Aorta (tissue), 5 donors: ENCODE data around the gene FANCC. TPM values are rescaled to one million over a fixed set of nuclear protein-coding genes. Genes with fewer than 3 reads are reported as not detected.

Source experiments
- ATAC-seq: fragments of 200-7000 bp; cut with Tn5 transposase; one replicate; pipeline ENCODE4 v1.9.1; 2022; ENCODE audit warnings: moderate library complexity; ENCODE audit not compliant: low FRiP score
- DNase-seq, 2 donors: peaks; one replicate each; pipeline ENCODE4 v3.0.0-alpha.2; 2020
- H3K27ac ChIP-seq, 2 donors: one replicate each; pipeline ENCODE4 v1.5.1; 2013; ENCODE audit warnings: low read length in 2 of 2, mild to moderate bottlenecking in 2 of 2, moderate library complexity in 2 of 2, control low read depth in 1 of 2, inconsistent platforms in 1 of 2, low read depth in 1 of 2
- H3K27me3 ChIP-seq, 2 donors: one replicate each; pipeline ENCODE4 v1.6.1; 2013; ENCODE audit warnings: control low read depth in 1 of 2, low read length in 1 of 2, mild to moderate bottlenecking in 1 of 2, moderate library complexity in 1 of 2; ENCODE audit not compliant: insufficient read depth in 2 of 2, control insufficient read depth in 1 of 2
- H3K36me3 ChIP-seq, 2 donors: one replicate each; pipeline ENCODE4 v1.6.1; 2013; ENCODE audit warnings: control low read depth in 1 of 2, low read length in 1 of 2, mild to moderate bottlenecking in 1 of 2; ENCODE audit not compliant: insufficient read depth in 2 of 2, control insufficient read depth in 1 of 2
- H3K4me1 ChIP-seq, 2 donors: one replicate each; pipeline ENCODE4 v1.6.1; 2013; ENCODE audit warnings: low read length in 2 of 2, control low read depth in 1 of 2, mild to moderate bottlenecking in 1 of 2, moderate library complexity in 1 of 2; ENCODE audit not compliant: insufficient read depth in 2 of 2, control insufficient read depth in 1 of 2
- H3K4me3 ChIP-seq, 2 donors: one replicate each; pipeline ENCODE4 v1.5.1; 2013; ENCODE audit warnings: low read length in 2 of 2, control low read depth in 1 of 2, mild to moderate bottlenecking in 1 of 2
- H3K9me3 ChIP-seq: one replicate; pipeline ENCODE4 v1.6.1; 2013; ENCODE audit warnings: mild to moderate bottlenecking, low read length; ENCODE audit not compliant: control insufficient read depth
- WGBS, 2 donors: extraction: QIAGEN DNeasy Blood & Tissue Kit; methylation state at CpG; one replicate each; pipeline ENCODE4 v1.1.7; 2013; 5-methylcytosine and 5-hydroxymethylcytosine counted together
- intact Hi-C, 2 donors: fragments of 100-400 bp; cut with DNase I; formaldehyde crosslinking; loops; one replicate each; pipeline versions ENCODE4 v1.14.2 to v1.15.0; 2022
- polyA plus RNA-seq, 2 donors: library from polyadenylated mRNA; stranded (reverse); fragments of 200-250 nt; gene quantifications; one replicate each; pipeline ENCODE4 v1.2.3, GENCODE V29; 2013
- total RNA-seq, 2 donors: library from RNA; stranded (reverse); fragmentation: NEBNext Ultra II Directional; extraction: Animal tissue kit (Norgen Biotek cat#: 25700); gene quantifications; one replicate each; pipeline ENCODE4 v1.2.1, GENCODE V29; 2021
- donor health status: healthy with polysubstance abuse.
- donor health status: Bipolar disorder and iron deficiency.
- donor health status: DM: no; HTN: no; CAD: no.
- donor health status: DM: no; HTN: no; CAD: no.
- donor health status: DM: yes; HTN: yes; CAD: no.

Gene FANCC
- total and polyA plus RNA-seq, 4 donors, result 1.5 to 10.9 (median 5.8) TPM

- Histone ChIP-seq H3K4me3 (no peak overlapping the region), H3K27ac (peak overlapping the region in 1 of 2 donors; percentile 13), H3K36me3 (peaks cover 0 to 8% of the 10 kb centered on the region in 2 donors), H3K27me3 (no peaks in the 10 kb centered on the region), H3K4me1 (peaks cover 0 to 6% of the 10 kb centered on the region in 2 donors), H3K9me3 (no peaks in the 10 kb centered on the region)
- peak in 1 of 2 donors; percentile 64 for DNase-seq
- WGBS, 2 donors, result 84 to 85% methylated on average over 8 of the region's 8 CpGs
- intact Hi-C loops, result no loop called here
- no peak for ATAC-seq
Observed at GRCh38 chr9:95109456-95109855, 208.1 kb downstream of the FANCC start.

GRCh38 chr9:95108777-95109176, 208.7 kb downstream of the FANCC start:
- Histone ChIP-seq H3K9me3 (no peaks in the 10 kb centered on the region), H3K36me3 (peaks cover 0 to 6% of the 10 kb centered on the region in 2 donors), H3K27ac (no peak overlapping the region), H3K4me3 (no peak overlapping the region), H3K27me3 (no peaks in the 10 kb centered on the region), H3K4me1 (peaks cover 0 to 6% of the 10 kb centered on the region in 2 donors)
- ATAC-seq (no peak), DNase-seq (no peak)
- intact Hi-C loops, result no loop called here
- WGBS, 2 donors, result 87 to 89% methylated on average over 5 of the region's 5 CpGs

- no peak overlapping the region for H3K4me3 ChIP-seq
- DNase-seq, result peak in 1 of 2 donors; percentile 41
- peak overlapping the region in 1 of 2 donors; percentile 90 for H3K27ac ChIP-seq
- 27 to 37% methylated on average over 14 of the region's 14 CpGs for WGBS, 2 donors
- peaks cover 0 to 8% of the 10 kb centered on the region in 2 donors for H3K4me1 ChIP-seq
- peaks cover 0 to 6% of the 10 kb centered on the region in 2 donors for H3K36me3 ChIP-seq
- H3K27me3 ChIP-seq, result no peaks in the 10 kb centered on the region
- intact Hi-C loops, result no loop called here
- no peak for ATAC-seq
- H3K9me3 ChIP-seq, result no peaks in the 10 kb centered on the region
Observed at GRCh38 chr9:95107976-95108375, 209.5 kb downstream of the FANCC start.

GRCh38 chr9:95107001-95107749, 210.3 kb downstream of the FANCC start:
- H3K9me3 ChIP-seq, result no peaks in the 10 kb centered on the region
- no peaks in the 10 kb centered on the region for H3K27me3 ChIP-seq
- WGBS, 2 donors, result 7 to 15% methylated on average over 18 of the region's 18 CpGs
- H3K36me3 ChIP-seq, result peaks cover 0 to 6% of the 10 kb centered on the region in 2 donors
- H3K4me1 ChIP-seq, result peaks cover 0 to 8% of the 10 kb centered on the region in 2 donors
- no peak overlapping the region for H3K4me3 ChIP-seq
- peak overlapping the region; percentile 67 to 90 for H3K27ac ChIP-seq
- intact Hi-C loops, result no loop called here
- peak; percentile 27 for ATAC-seq
- peak; percentile 83 to 84 for DNase-seq

- 55 to 57% methylated on average over 13 of the region's 13 CpGs for WGBS, 2 donors
- peak overlapping the region; percentile 6 to 85 for H3K27ac ChIP-seq
- ATAC-seq, result no peak
Observed at GRCh38 chr9:95105519-95106287, 211.8 kb downstream of the FANCC start.

GRCh38 chr9:95104980-95105379, 212.5 kb downstream of the FANCC start:
- H3K4me3 ChIP-seq, result no peak overlapping the region
- no peaks in the 10 kb centered on the region for H3K27me3 ChIP-seq
- H3K27ac ChIP-seq, result peak overlapping the region in 1 of 2 donors; percentile 54
- peaks cover under 1 to 8% of the 10 kb centered on the region in 2 donors for H3K4me1 ChIP-seq
- H3K9me3 ChIP-seq, result no peaks in the 10 kb centered on the region
- WGBS, 2 donors, result 46 to 50% methylated on average over 12 of the region's 12 CpGs
- DNase-seq, result peak in 1 of 2 donors; percentile 54
- ATAC-seq, result no peak
- intact Hi-C loops, result no loop called here
- no peaks in the 10 kb centered on the region for H3K36me3 ChIP-seq

More at GRCh38 chr9:95105519-95106287, 211.8 kb downstream of the FANCC start:
- H3K27me3 ChIP-seq, result no peaks in the 10 kb centered on the region
- DNase-seq, result peak in 1 of 2 donors; percentile 32
- peaks cover 0 to 8% of the 10 kb centered on the region in 2 donors for H3K4me1 ChIP-seq
- no peak overlapping the region for H3K4me3 ChIP-seq
- intact Hi-C loops, result no loop called here
- no peaks in the 10 kb centered on the region for H3K36me3 ChIP-seq
- no peaks in the 10 kb centered on the region for H3K9me3 ChIP-seq

- intact Hi-C loops, result no loop called here
- H3K4me1 ChIP-seq, result peaks cover 3 to 8% of the 10 kb centered on the region in 2 donors
- ATAC-seq, result no peak
- 52 to 57% methylated on average over 8 of the region's 8 CpGs for WGBS, 2 donors
- H3K9me3 ChIP-seq, result no peaks in the 10 kb centered on the region
- no peak overlapping the region for H3K4me3 ChIP-seq
- H3K36me3 ChIP-seq, result no peaks in the 10 kb centered on the region
- no peaks in the 10 kb centered on the region for H3K27me3 ChIP-seq
- DNase-seq, result no peak
- H3K27ac ChIP-seq, result peak overlapping the region in 1 of 2 donors; percentile 54
Observed at GRCh38 chr9:95104581-95104960, 212.9 kb downstream of the FANCC start.

GRCh38 chr9:95103871-95104580, 213.5 kb downstream of the FANCC start:
- peak overlapping the region; percentile 20 to 46 for H3K27ac ChIP-seq

More at GRCh38 chr9:95103871-95104580, 213.5 kb downstream of the FANCC start:
- Histone ChIP-seq H3K9me3 (no peaks in the 10 kb centered on the region), H3K36me3 (no peaks in the 10 kb centered on the region), H3K4me3 (no peak overlapping the region), H3K27me3 (no peaks in the 10 kb centered on the region), H3K4me1 (peaks cover 3 to 8% of the 10 kb centered on the region in 2 donors)
- ATAC-seq (no peak), DNase-seq (no peak)
- WGBS, 2 donors, result 17 to 25% methylated on average over 20 of the region's 20 CpGs
- intact Hi-C loops, result no loop called here
